Activated CD8-positive, alpha-beta memory T cell treated with anti-CD3 and anti-CD28 coated beads, Interleukin-2, amount 50 U/mL, for 1 hour (primary cell): ENCODE measurements around the gene CTSA.

Experiments used
- DNase-seq: peaks from one replicate; pipeline ENCODE4 v3.0.0-alpha.2; 2020; ENCODE audit errors: extremely low read depth

CTSA gene

DNA sequence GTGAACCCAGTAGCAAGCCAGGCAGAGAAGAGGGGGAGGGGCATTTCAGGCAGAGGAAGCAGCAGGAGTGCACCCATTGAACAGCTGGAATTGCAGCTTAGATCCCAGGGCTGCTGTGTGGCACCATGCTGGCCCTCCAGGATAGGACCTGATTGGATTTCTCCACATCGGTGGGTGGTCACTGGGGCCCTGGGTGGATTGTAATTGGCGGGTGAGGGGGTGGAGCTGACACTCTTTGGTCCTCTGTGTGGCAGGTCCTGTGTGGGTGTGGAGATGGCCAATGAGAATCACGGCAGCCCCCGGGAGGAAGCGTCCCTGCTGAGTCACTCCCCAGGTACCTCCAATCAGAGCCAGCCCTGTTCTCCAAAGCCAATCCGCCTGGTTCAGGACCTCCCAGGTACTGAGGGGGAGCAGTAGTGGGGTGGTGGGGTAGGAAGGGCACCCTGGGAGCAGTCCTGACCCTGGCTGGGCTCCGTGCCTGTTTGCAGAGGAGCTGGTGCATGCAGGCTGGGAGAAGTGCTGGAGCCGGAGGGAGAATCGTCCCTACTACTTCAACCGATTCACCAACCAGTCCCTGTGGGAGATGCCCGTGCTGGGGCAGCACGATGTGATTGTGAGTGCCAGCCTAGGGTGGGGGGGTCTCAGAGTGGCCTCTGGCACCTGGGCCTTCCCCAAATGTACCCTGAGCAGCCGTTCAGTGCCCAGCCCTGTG, 47.7 kb downstream of the CTSA start:
- no peak for DNase-seq

DNA sequence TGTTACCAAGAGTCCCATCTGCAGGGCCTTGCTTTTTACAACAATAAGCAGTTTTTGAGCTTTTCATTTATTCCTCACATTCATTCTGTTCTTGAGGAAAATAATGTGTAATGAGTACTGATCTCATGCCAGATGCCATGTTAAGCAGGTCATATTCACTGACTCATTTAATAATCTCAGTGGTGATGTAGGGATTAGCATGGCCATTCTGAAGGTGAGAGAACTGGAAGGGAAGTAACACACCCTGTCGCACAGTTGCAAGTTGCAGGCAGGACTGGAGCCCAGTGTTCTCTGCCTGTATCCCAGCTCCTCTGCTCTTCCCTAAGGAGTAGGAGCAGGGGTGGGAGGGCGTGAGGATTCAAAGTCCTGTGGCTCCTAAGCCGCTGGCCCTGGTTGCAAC, 48.9 kb downstream of the CTSA start:
- DNase-seq = no peak

DNA sequence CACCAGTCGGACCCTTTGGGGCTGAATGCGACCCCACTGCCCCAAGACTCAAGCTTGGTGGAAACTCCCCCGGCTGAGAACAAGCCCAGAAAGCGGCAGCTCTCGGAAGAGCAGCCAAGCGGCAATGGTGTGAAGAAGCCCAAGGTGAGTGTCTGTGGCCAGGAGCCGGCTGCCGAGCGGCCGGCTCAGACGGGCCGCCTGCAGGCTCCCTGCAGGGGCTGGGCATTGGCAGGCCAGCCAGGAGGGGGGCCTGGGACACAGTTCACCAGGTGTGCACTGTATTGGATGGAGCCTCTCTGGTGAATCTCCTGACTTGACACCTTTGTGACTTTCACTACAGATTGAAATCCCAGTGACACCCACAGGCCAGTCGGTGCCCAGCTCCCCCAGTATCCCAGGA, 49.3 kb downstream of the CTSA start:
- DNase-seq = no peak

DNA sequence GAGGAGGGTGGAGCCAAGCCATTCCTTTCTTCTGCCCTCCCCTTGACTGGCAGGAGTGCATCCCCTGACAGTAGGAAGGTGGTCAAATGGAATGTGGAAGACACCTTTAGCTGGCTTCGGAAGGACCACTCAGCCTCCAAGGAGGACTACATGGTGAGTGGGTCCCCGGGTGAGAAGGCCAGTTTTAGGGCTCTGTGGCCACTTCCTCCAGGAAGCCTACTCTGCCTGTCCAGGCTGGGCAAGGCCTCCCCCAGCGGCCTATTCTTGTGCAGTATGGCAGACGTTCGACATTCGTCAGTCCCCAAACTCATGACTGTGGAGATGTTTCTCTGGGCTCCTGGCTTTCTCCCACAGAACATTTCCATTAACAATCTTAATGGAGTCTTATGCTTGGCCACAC, 52.5 kb downstream of the CTSA start:
- no peak for DNase-seq

DNA sequence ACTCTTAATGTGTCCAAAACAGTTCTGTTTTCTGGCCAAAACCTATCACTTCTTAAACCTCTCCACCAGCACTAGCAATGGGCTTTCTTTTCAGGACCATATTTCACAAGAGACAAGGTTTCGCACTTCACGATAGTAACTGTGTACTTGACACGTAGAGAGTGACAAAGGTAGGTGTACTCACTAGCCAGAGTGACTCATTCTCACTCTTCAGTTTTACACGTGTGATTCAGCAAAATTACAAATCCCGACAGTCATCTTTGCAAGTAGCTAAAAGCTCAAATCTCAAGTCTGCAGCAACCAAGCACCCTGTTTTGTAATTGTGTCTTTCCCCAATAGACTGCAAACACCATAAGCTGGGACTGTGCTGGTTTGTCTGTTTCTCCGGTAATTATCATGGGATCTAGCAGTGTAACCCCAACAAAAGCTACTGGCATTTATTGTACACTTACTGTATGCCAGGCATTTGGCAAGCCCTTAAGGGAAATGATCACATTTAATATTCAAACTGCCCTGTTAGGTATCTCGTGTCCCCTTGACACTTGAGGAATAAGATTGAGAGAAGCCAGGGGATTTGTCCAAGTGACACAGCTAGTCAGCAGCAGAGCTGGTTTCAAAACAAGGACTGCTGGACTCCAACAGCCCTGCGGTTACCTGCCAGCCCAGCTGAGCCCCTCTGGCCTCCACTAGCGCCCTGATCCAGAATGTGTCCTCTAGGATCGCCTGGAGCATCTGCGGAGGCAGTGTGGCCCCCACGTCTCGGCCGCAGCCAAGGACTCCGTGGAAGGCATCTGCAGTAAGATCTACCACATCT, 53.2 kb downstream of the CTSA start:
- no peak for DNase-seq

DNA sequence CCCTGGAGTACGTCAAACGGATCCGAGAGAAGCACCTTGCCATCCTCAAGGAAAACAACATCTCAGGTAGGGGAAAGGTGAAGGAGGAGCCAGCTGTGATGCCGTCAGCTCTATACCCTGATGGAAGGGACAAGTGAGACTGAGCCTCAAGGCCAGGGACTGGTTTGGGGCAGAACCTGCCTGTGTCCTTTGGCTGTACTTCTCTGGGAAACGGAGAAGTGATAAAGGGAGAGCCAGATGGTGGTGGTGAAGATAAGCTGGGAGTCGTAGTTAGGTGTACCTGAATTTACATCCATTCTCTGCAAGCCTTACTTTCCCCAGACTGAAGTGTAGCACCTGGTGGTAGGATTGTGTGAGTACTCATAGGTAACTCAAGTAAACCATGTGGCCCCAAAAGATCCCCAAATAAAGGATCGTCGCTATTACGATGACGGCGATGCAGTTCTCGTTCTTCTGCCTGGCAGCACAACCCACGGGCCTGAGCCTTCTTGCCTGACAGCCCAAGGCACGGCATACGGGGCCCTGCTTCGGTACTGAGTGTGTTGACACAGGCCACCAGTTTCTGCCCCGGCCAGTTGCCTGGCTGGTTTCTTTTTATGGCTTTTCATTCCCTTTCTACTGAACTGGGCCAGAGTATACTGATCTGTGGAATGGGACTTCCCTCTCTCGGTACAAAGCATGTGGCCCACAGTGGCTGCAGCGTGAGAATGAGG, 54.0 kb downstream of the CTSA start:
- DNase-seq = no peak

DNA sequence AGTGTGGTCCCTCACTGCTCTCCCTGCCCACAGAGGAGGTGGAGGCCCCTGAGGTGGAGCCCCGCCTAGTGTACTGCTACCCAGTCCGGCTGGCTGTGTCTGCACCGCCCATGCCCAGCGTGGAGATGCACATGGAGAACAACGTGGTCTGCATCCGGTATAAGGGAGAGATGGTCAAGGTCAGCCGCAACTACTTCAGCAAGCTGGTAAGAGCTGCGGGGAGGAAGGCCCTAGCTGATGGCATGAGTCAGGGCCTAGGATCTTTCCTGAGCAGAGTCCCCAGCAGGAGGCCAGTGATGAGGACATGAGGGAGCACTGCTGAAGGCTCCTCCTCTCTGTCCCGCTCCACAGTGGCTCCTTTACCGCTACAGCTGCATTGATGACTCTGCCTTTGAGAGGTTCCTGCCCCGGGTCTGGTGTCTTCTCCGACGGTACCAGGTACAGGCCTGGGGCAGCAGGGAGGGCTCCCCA, 54.6 kb downstream of the CTSA start:
- no peak for DNase-seq

DNA sequence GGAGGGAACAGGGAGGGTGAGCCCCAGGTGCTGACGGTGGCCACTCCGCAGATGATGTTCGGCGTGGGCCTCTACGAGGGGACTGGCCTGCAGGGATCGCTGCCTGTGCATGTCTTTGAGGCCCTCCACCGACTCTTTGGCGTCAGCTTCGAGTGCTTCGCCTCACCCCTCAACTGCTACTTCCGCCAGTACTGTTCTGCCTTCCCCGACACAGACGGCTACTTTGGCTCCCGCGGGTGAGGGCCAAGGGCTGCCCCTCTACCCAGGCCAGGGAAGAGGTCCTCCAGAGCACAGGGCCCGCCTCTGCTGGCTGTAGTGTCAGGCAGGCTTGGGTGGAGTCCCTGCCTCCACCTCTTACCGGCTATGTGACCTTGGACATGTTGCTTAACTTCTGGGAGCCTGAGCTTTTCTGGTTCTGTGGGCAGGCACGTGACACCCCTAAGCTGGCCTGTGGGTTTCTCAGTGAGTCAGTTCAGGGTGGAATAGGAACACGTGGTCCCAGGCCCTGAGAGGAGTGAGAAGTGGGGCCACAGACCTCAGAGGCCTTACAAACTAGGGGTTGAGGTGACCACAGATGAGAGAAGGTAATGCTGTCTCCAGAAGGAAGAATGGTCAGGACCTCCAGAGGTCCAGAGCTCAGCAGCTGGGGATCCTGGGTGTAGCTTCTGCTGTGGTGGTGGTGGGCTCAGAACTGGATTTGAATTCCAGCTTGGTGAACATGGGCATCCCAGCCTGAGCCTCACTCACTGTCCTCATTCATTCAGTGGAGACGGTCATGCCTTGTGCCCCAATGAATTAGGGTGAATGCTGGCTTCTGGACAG, 55.2 kb downstream of the CTSA start:
- no peak for DNase-seq

DNA sequence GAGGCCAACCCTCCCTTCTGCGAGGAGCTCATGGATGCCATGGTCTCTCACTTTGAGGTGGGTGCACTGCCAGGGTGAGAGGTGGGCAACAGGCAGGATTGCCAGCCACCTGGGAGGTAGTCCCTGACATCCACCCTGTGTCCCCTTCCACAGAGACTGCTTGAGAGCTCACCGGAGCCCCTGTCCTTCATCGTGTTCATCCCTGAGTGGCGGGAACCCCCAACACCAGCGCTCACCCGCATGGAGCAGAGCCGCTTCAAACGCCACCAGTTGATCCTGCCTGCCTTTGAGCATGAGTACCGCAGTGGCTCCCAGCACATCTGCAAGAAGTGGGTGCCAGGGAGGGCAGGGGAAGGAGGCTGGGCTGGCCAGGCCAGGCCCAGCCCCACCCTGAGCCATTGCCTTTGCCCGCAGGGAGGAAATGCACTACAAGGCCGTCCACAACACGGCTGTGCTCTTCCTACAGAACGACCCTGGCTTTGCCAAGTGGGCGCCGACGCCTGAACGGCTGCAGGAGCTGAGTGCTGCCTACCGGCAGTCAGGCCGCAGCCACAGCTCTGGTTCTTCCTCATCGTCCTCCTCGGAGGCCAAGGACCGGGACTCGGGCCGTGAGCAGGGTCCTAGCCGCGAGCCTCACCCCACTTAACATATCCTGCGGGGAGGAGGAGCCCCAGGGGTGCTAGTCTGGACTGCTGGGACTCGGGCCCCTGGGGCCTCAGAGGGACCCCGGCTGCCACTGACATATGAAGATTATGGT, 56.2 kb downstream of the CTSA start:
- DNase-seq = no peak

DNA sequence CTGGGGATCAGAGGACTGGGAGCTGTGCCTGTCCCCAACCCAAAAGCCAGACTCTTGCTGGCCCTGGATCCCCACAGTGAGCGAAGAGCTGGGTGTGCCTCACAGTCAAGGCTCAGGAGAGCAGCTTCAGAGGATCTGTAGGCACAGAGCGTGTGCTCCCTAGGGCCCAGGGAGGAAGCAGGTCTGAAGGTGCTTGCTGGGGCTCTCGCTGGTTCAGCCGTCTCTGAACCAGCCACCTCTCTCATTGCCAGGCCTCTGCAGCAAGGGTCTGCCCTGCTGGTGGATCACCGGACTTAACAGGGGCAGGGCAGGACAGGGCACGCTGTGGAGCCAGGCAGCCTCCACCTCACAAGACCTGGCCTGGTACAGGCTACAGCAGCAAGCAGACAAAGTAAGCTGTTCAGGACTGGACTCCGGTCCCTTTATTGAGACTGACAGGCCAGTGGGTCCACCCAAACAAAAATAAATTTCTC, 57.2 kb downstream of the CTSA start:
- no peak for DNase-seq
